A549 treated with GW870086 at 1 μM for 4 hours (cell line): ENCODE measurements around the gene ZNF135. TPM values are rescaled to one million over a fixed set of nuclear protein-coding genes. Genes with fewer than 3 reads are reported as not detected.

Source experiments
- total RNA-seq: library from RNA; stranded (reverse); fragments of 200-300 nt; extraction: Qiagen RNA extraction; gene quantifications from 5 replicates; pipeline ENCODE4 v1.2.3, GENCODE V29; 2022; ENCODE audit warnings: low read depth

Gene ZNF135
- not detected in 5 replicates for total RNA-seq

GRCh38 chr19:58059003-58059670, at the start of gene ZNF135:
TSS of gene ZNF135 (plus strand) at chr19:58059282. CDS start at chr19:58060003, 721 bp downstream.

GRCh38 chr19:58033741-58034476, 25.2 kb upstream of the ZNF135 start, which contains the start of gene ZSCAN1:
TSS of gene ZSCAN1 (plus strand) at chr19:58034025. CDS start at chr19:58037837, 3,812 bp downstream.

DNA sequence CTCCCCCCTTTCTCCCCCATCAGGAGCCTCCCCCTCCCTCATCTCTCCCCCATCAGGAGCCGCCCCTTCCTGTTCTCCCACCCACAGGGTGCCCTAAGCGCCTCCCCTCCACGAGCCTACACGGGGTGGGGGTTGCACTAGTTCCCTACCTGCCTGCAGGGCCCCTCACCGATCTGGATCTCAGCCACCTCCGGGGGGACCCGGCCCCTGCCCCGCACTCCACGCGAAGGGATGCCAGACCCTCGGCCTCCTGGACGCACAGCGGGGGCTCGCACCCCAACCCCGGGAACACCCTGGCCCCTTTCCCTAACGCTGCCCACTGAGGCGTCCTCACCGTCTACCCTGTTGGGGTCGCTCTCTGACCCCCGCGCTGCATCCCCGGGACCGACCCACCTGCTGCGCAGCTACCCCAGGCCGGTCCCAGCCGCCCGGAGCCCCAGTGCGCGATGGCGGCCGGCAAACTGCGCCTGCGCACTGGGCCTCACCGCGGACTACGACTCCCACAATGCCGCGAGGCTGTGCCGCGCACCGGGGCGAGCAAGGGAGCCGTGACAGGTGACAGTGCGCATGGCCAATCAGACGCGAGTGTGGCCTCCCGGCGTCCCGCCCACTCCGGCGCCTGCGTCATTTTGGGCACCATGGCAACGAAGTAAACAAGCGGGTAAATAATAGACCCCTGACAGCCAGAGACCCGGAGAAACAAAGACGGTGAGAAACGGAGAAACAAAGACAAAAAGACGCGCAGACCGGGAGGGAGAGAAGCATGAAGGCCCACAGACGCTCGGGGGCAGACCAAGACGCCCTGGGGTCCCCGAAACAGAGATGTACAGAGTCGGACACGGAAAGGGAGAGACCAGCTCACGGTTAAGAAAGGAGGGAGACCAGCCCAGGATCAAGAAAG, 38.9 kb downstream of the ZNF135 start, which contains the start of gene ZSCAN18:
ZSCAN18 (minus strand) TSS at position 451 of the 901 bp plus-strand sequence. CDS start 7,964 bp downstream, outside the sequence.

Other genes with a start within 250 kb of the ZNF135 start
- 4.0 to 6.7 TPM (median 5.4 TPM) in 5 replicates for gene ZNF552, start 244.4 kb upstream of the ZNF135 start, total RNA-seq
- gene ZNF587B, start 229.0 kb upstream of the ZNF135 start, total RNA-seq = 6.8 to 9.3 TPM (median 8.4 TPM) in 5 replicates
- gene ZNF587, start 209.4 kb upstream of the ZNF135 start, total RNA-seq = 5.2 to 6.7 TPM (median 6.6 TPM) in 5 replicates
- 1.4 to 4.4 TPM (median 2.6 TPM) in 5 replicates for gene ZNF814, start 170.2 kb upstream of the ZNF135 start, total RNA-seq
- 2.8 to 4.6 TPM (median 4.2 TPM) in 5 replicates for gene ZNF417, start 142.7 kb upstream of the ZNF135 start, total RNA-seq
- gene ZNF418, start 123.9 kb upstream of the ZNF135 start, total RNA-seq = 0.70 to 1.8 TPM (median 1.1 TPM) in 5 replicates
- gene ZNF256, start 111.6 kb upstream of the ZNF135 start, total RNA-seq = 1.0 to 1.4 TPM (median 1.3 TPM) in 5 replicates
- gene C19orf18, start 84.7 kb upstream of the ZNF135 start, total RNA-seq = not detected in 5 replicates
- gene ZNF606, start 56.5 kb upstream of the ZNF135 start, total RNA-seq = 1.3 to 3.4 TPM (median 2.5 TPM) in 5 replicates
- not detected in 5 replicates for gene ZSCAN1, start 25.3 kb upstream of the ZNF135 start, total RNA-seq
- 1.9 to 2.7 TPM (median 2.1 TPM) in 5 replicates for gene ZSCAN18, start 38.9 kb downstream of the ZNF135 start, total RNA-seq
- gene ZNF329, start 91.5 kb downstream of the ZNF135 start, total RNA-seq = 2.6 to 3.4 TPM (median 2.9 TPM) in 5 replicates
- 12.7 to 15.3 TPM (median 13.7 TPM) in 5 replicates for gene ZNF274, start 123.8 kb downstream of the ZNF135 start, total RNA-seq
- gene ZNF544, start 169.6 kb downstream of the ZNF135 start, total RNA-seq = 15.8 to 22.5 TPM (median 18.2 TPM) in 5 replicates
- gene ZNF8, start 219.7 kb downstream of the ZNF135 start, total RNA-seq = 0.93 to 1.3 TPM (median 0.97 TPM) in 5 replicates
- 89.0 to 109 TPM (median 96.0 TPM) in 5 replicates for gene ERVK3-1, start 246.1 kb downstream of the ZNF135 start, total RNA-seq